Osteocyte (in vitro differentiated cells): ENCODE measurements around the gene KERA. TPM values are rescaled to one million over a fixed set of nuclear protein-coding genes. Genes with fewer than 3 reads are reported as not detected.
A peak's percentile ranks its signal among the peaks of the same experiment; 100 is the strongest.

Experiments
- DNase-seq: peaks from one replicate; pipeline ENCODE4 v3.0.0; 2021; ENCODE audit warnings: mixed read lengths; ENCODE audit not compliant: unreplicated experiment; ENCODE audit errors: extremely low spot score
- H3K27ac Mint-ChIP-seq: one replicate; pipeline ENCODE4 v1.8.0; 2021; ENCODE audit warnings: mild to moderate bottlenecking, mixed read lengths; ENCODE audit not compliant: unreplicated experiment
- H3K27me3 Mint-ChIP-seq: one replicate; pipeline ENCODE4 v1.8.0; 2021; ENCODE audit warnings: mixed read lengths; ENCODE audit not compliant: unreplicated experiment
- H3K36me3 Mint-ChIP-seq: one replicate; pipeline ENCODE4 v1.8.0; 2021; ENCODE audit warnings: mixed read lengths; ENCODE audit not compliant: unreplicated experiment
- H3K4me1 Mint-ChIP-seq: one replicate; pipeline ENCODE4 v1.8.0; 2021; ENCODE audit warnings: mixed read lengths; ENCODE audit not compliant: unreplicated experiment
- H3K4me3 Mint-ChIP-seq: one replicate; pipeline ENCODE4 v1.8.0; 2021; ENCODE audit warnings: mild to moderate bottlenecking, moderate library complexity, mixed read lengths; ENCODE audit not compliant: unreplicated experiment
- H3K9me3 Mint-ChIP-seq: one replicate; pipeline ENCODE4 v1.8.0; 2021; ENCODE audit warnings: mixed read lengths; ENCODE audit not compliant: unreplicated experiment
- CTCF ChIP-seq: fragments of 200-600 bp; sonication (generic); IDR thresholded peaks from 2 replicates; pipeline ENCODE4 v1.5.0; 2021; ENCODE audit warnings: antibody characterized with exemption, mild to moderate bottlenecking, moderate library complexity
- total RNA-seq: library from RNA; stranded (reverse); gene quantifications from 2 replicates; pipeline ENCODE4 v1.2.1, GENCODE V29; 2021

KERA gene
- total RNA-seq, 1 donor from 2014 or later = not detected

GRCh38 chr12:91056488-91056887, 1.3 kb downstream of the KERA start:
- Mint-ChIP-seq H3K27ac (no peak overlapping the region), H3K4me3 (no peak overlapping the region), H3K9me3 (peaks cover 4% of the 10 kb centered on the region), H3K27me3 (no peaks in the 10 kb centered on the region), H3K4me1 (peaks cover 16% of the 10 kb centered on the region), H3K36me3 (no peaks in the 10 kb centered on the region)
- no peak for TF ChIP-seq CTCF
- DNase-seq = no peak

GRCh38 chr12:91055976-91056375, 1.8 kb downstream of the KERA start:
- H3K9me3 Mint-ChIP-seq = peaks cover 4% of the 10 kb centered on the region
- no peaks in the 10 kb centered on the region for H3K27me3 Mint-ChIP-seq
- no peaks in the 10 kb centered on the region for H3K36me3 Mint-ChIP-seq
- H3K27ac Mint-ChIP-seq = no peak overlapping the region
- H3K4me3 Mint-ChIP-seq = no peak overlapping the region
- peaks cover 16% of the 10 kb centered on the region for H3K4me1 Mint-ChIP-seq
- DNase-seq = no peak
- TF ChIP-seq CTCF = no peak

GRCh38 chr12:91053951-91054715, 3.7 kb downstream of the KERA start:
- no peak for TF ChIP-seq CTCF
- H3K9me3 Mint-ChIP-seq = peaks cover 4% of the 10 kb centered on the region
- H3K36me3 Mint-ChIP-seq = no peaks in the 10 kb centered on the region
- peak overlapping the region; percentile 56 for H3K27ac Mint-ChIP-seq
- no peak overlapping the region for H3K4me3 Mint-ChIP-seq
- peaks cover 16% of the 10 kb centered on the region for H3K4me1 Mint-ChIP-seq
- peak; percentile 83 for DNase-seq
- no peaks in the 10 kb centered on the region for H3K27me3 Mint-ChIP-seq

- Mint-ChIP-seq H3K36me3 (no peaks in the 10 kb centered on the region), H3K27me3 (no peaks in the 10 kb centered on the region), H3K9me3 (peaks cover 4% of the 10 kb centered on the region), H3K4me1 (peaks cover 16% of the 10 kb centered on the region), H3K4me3 (no peak overlapping the region), H3K27ac (no peak overlapping the region)
- no peak for TF ChIP-seq CTCF
- no peak for DNase-seq
Observed at GRCh38 chr12:91052026-91052425, 5.8 kb downstream of the KERA start.

- H3K9me3 Mint-ChIP-seq = no peaks in the 10 kb centered on the region
- no peak for DNase-seq
- no peak for TF ChIP-seq CTCF
- H3K36me3 Mint-ChIP-seq = no peaks in the 10 kb centered on the region
- peaks cover 29% of the 10 kb centered on the region for H3K4me1 Mint-ChIP-seq
- H3K27ac Mint-ChIP-seq = peak overlapping the region; percentile 13
- H3K4me3 Mint-ChIP-seq = no peak overlapping the region
- no peaks in the 10 kb centered on the region for H3K27me3 Mint-ChIP-seq
Observed at GRCh38 chr12:91044586-91044985, 13.2 kb downstream of the KERA start.
